GM12878 (cell line): ENCODE data around the gene ADRA2B. TPM values are rescaled to one million over a fixed set of nuclear protein-coding genes. Genes with fewer than 3 reads are reported as not detected.

Experiments
- ATF3 ChIP-seq: IDR thresholded peaks from 2 replicates; pipeline ENCODE4 v1.6.1; 2011; ENCODE audit warnings: low read depth, mild to moderate bottlenecking, low read length, moderate library complexity, borderline replicate concordance; ENCODE audit errors: extremely low read depth
- ATF7 ChIP-seq: fragments of 450-650 bp; IDR thresholded peaks from 2 replicates; pipeline ENCODE4 v1.6.1; 2016; ENCODE audit warnings: low read depth, mild to moderate bottlenecking
- CTCF ChIP-seq, 3 experiments: IDR thresholded peaks in 2 of 3; conservative IDR thresholded peaks in 1 of 3; 2 replicates each; pipeline ENCODE4 v1.5.1; 2011; ENCODE audit warnings: low read depth in 3 of 3, low read length in 3 of 3, mild to moderate bottlenecking in 3 of 3, control low read depth in 2 of 3, moderate library complexity in 2 of 3, inconsistent platforms in 1 of 3, mixed read lengths in 1 of 3; ENCODE audit not compliant: control insufficient read depth in 2 of 3, insufficient read depth in 1 of 3; ENCODE audit errors: extremely low read depth in 1 of 3
- E2F8 ChIP-seq: fragments of 450-650 bp; IDR thresholded peaks from 2 replicates; pipeline ENCODE4 v1.6.1; 2018; ENCODE audit warnings: mild to moderate bottlenecking, low read depth, moderate library complexity; ENCODE audit not compliant: partially characterized antibody
- IRF4 ChIP-seq: IDR thresholded peaks from 2 replicates; pipeline ENCODE4 v1.6.1; 2011; ENCODE audit warnings: low read depth, low read length
- KAT2A ChIP-seq: conservative IDR thresholded peaks from 2 replicates; pipeline ENCODE4 v1.6.1; 2011; ENCODE audit warnings: low read depth, low read length; ENCODE audit not compliant: control insufficient read depth
- MYC ChIP-seq: IDR thresholded peaks from 2 replicates; pipeline ENCODE4 v1.6.1; 2011; ENCODE audit warnings: mild to moderate bottlenecking, low read length, moderate library complexity, inconsistent platforms; ENCODE audit not compliant: insufficient read depth, insufficient replicate concordance, insufficient read length, severe bottlenecking
- RB1 ChIP-seq: fragments of 450-650 bp; formaldehyde crosslinking; IDR thresholded peaks from 2 replicates; pipeline ENCODE4 v1.6.1; 2017; ENCODE audit warnings: mild to moderate bottlenecking, borderline replicate concordance
- SMARCA5 ChIP-seq: fragments of 450-650 bp; IDR thresholded peaks from 2 replicates; pipeline ENCODE4 v1.6.1; 2017; ENCODE audit warnings: mild to moderate bottlenecking
- SPI1 ChIP-seq: IDR thresholded peaks from 2 replicates; pipeline ENCODE4 v1.6.1; 2011; ENCODE audit warnings: low read depth, mild to moderate bottlenecking, low read length, moderate library complexity, borderline replicate concordance; ENCODE audit not compliant: insufficient read depth
- SUPT20H ChIP-seq: IDR thresholded peaks from 2 replicates; pipeline ENCODE4 v1.6.1; 2011; ENCODE audit warnings: low read depth, mild to moderate bottlenecking, low read length, moderate library complexity, borderline replicate concordance; ENCODE audit not compliant: control insufficient read depth
- TAF1 ChIP-seq: IDR thresholded peaks from 2 replicates; pipeline ENCODE4 v1.6.1; 2011; ENCODE audit warnings: mild to moderate bottlenecking, low read depth, low read length, borderline replicate concordance
- TBL1XR1 ChIP-seq: IDR thresholded peaks from 2 replicates; pipeline ENCODE4 v1.6.1; 2012; ENCODE audit warnings: low read depth, low read length, improper control_type of control experiment
- TCF12 ChIP-seq: IDR thresholded peaks from 2 replicates; pipeline ENCODE4 v1.6.1; 2011; ENCODE audit warnings: low read depth, mild to moderate bottlenecking, low read length
- polyA plus RNA-seq, 11 experiments: library from polyadenylated mRNA; depleted of rRNA in 4 of 11; unstranded in 6 of 11; stranded (reverse) in 5 of 11; fragments of >200 nt; fragmentation: Nextera tagmentation in 4 of 11; fragmentation: Illumina TruSeq in 1 of 11; extraction: Ambion mirVana in 4 of 11; extraction: Trizol in 1 of 11; gene quantifications; 1 replicate in 1 of 11; 2 replicates in 10 of 11; pipeline versions ENCODE4 v1.2.1 to v1.2.3, GENCODE V29; 2011 to 2016; ENCODE audit warnings: inconsistent platforms in 2 of 11, missing spikeins in 2 of 11, low read depth in 1 of 11
- total RNA-seq, 4 experiments: library from RNA; depleted of rRNA in 3 of 4; stranded (reverse); fragments of >200 nt in 3 of 4; fragmentation: Illumina TruSeq in 1 of 4; extraction: Trizol in 1 of 4; gene quantifications; 2 replicates each; pipeline versions ENCODE4 v1.2.1 to v1.2.3, GENCODE V29; 2013 to 2021
- TF ChIP-seq, protein P1 (sequence below): fragments of 450-650 bp; formaldehyde crosslinking; IDR thresholded peaks from 2 replicates; pipeline ENCODE4 v1.4.0; 2020; ENCODE audit warnings: mild to moderate bottlenecking, moderate library complexity
- TF ChIP-seq, protein P2 (sequence below): IDR thresholded peaks from 2 replicates; pipeline ENCODE4 v1.6.1; 2012; ENCODE audit warnings: low read depth, low read length, improper control_type of control experiment

Gene ADRA2B
- total and polyA plus RNA-seq, 10 of the 15 experiments (the other 5 are each of a cell fraction or from before 2014, with no cell fraction given) = 0.01 to 0.10 (median 0.04) TPM; not detected in 6

DNA sequence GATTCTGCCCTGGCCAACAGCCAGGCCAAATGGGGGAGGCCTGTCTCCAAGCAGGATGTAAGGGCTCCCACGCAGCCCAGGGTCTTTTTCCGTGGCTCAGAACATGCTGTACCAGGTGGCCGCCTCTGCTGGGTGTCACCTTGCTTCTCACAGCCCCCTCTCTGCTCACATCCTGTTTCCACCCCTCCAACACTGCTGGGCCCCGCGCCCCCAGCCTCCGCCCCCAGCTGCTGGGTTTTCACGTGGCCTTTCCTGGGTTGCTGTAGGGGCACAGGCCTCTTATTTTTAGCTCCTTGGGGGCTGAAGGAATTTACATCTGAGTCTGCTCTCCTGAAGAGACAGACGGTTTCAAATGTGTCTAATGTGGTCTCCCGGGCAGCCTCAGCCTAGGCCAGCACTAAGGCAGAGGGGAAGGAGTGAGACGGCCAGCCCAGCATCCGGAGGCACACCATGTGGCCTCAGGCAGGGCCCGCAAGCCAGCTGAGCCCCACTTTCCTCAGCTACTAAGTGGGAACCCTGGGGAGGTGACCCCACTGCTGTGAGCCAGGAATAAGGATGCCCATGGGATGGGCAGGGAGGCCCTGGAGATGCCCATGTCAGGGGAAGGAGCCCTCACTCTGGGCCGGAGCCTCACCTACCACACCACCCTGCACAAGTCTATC is 47.5 kb upstream of the ADRA2B start (continued):
- TF ChIP-seq CTCF (IDR thresholded peaks at IDR 0.05 in 2 of 3, conservative IDR thresholded peaks at IDR 0.05 in 1 of 3; ENCODE audit: control insufficient read depth in 2 of 3, extremely low read depth in 1 of 3, insufficient read depth in 1 of 3, low read depth in 3 of 3, low read length in 3 of 3) (no peak), MYC (no peak), E2F8 (no peak), IRF4 (peak; percentile 77; the same call in 1 of the 2 replicates), TBL1XR1 (peak; percentile 98), RB1 (no peak; the same call in 1 of the 2 replicates), TAF1 (peak; percentile 74; the same call in 1 of the 2 replicates), SUPT20H (no peak), TCF12 (peak; percentile 98), ATF7 (peak; percentile 87), SMARCA5 (peak; percentile 89), KAT2A (no peak), SPI1 (peak; percentile 71; the same call in 1 of the 2 replicates), ATF3 (no peak)
- TF ChIP-seq, protein P1, sequence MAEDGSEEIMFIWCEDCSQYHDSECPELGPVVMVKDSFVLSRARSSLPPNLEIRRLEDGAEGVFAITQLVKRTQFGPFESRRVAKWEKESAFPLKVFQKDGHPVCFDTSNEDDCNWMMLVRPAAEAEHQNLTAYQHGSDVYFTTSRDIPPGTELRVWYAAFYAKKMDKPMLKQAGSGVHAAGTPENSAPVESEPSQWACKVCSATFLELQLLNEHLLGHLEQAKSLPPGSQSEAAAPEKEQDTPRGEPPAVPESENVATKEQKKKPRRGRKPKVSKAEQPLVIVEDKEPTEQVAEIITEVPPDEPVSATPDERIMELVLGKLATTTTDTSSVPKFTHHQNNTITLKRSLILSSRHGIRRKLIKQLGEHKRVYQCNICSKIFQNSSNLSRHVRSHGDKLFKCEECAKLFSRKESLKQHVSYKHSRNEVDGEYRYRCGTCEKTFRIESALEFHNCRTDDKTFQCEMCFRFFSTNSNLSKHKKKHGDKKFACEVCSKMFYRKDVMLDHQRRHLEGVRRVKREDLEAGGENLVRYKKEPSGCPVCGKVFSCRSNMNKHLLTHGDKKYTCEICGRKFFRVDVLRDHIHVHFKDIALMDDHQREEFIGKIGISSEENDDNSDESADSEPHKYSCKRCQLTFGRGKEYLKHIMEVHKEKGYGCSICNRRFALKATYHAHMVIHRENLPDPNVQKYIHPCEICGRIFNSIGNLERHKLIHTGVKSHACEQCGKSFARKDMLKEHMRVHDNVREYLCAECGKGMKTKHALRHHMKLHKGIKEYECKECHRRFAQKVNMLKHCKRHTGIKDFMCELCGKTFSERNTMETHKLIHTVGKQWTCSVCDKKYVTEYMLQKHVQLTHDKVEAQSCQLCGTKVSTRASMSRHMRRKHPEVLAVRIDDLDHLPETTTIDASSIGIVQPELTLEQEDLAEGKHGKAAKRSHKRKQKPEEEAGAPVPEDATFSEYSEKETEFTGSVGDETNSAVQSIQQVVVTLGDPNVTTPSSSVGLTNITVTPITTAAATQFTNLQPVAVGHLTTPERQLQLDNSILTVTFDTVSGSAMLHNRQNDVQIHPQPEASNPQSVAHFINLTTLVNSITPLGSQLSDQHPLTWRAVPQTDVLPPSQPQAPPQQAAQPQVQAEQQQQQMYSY (CRISPR knock-in tag) = no peak
- TF ChIP-seq, protein P2, sequence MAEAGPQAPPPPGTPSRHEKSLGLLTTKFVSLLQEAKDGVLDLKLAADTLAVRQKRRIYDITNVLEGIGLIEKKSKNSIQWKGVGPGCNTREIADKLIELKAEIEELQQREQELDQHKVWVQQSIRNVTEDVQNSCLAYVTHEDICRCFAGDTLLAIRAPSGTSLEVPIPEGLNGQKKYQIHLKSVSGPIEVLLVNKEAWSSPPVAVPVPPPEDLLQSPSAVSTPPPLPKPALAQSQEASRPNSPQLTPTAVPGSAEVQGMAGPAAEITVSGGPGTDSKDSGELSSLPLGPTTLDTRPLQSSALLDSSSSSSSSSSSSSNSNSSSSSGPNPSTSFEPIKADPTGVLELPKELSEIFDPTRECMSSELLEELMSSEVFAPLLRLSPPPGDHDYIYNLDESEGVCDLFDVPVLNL = no peak
